ENCODE results near the gene FXYD4.

The FXYD4 gene

GRCh38 chr10:43362191-43362839 is 9.1 kb upstream of the FXYD4 start:
- no peaks in the 10 kb centered on the region for H3K9me3 ChIP-seq (ENCODE audit: control insufficient read depth, insufficient read depth, low read length)
- peak overlapping the region; percentile 86 for H3K4me3 ChIP-seq (ENCODE audit: low read depth, low read length)
- peak overlapping the region; percentile 73 for H3K9ac ChIP-seq (ENCODE audit: low read depth, low read length)

DNA sequence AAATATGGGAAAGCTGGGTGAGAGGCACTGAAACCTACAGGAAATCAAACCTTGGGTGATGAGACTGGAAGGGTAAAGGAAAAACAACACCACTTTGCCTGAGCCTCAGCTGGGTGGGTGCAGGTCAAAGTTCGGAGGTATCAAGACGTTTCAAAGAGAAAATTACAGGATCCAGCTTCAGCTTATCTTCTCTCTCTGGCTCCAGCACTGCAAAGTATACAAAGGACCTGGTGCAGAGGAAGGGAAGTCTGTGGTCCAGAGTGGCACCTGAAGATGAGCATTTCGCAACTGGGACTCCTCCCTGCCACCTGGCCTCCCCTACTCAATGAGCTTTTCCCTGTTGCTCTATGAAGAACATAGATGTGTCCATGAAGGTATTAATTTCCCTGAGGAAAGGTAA is 6.4 kb upstream of the FXYD4 start:
- peaks cover 4% of the 10 kb centered on the region for H3K4me1 ChIP-seq (ENCODE audit: control insufficient read depth, insufficient read depth, low read length)
- H3K4me3 ChIP-seq (ENCODE audit: low read depth, low read length), result no peak overlapping the region
- no peak overlapping the region for H3K9ac ChIP-seq (ENCODE audit: low read depth, low read length)
- no peaks in the 10 kb centered on the region for H3K9me3 ChIP-seq (ENCODE audit: control insufficient read depth, insufficient read depth, low read length)
- H3K36me3 ChIP-seq (ENCODE audit: control insufficient read depth, insufficient read depth, low read length), result no peaks in the 10 kb centered on the region
- peaks cover 7% of the 10 kb centered on the region for H3K27me3 ChIP-seq (ENCODE audit: control insufficient read depth, insufficient read depth, low read length)

More at GRCh38 chr10:43362191-43362839, 9.1 kb upstream of the FXYD4 start:
- H3K27me3 ChIP-seq (ENCODE audit: control insufficient read depth, insufficient read depth, low read length), result peaks cover 7% of the 10 kb centered on the region
- peaks cover 4% of the 10 kb centered on the region for H3K4me1 ChIP-seq (ENCODE audit: control insufficient read depth, insufficient read depth, low read length)
- no peaks in the 10 kb centered on the region for H3K36me3 ChIP-seq (ENCODE audit: control insufficient read depth, insufficient read depth, low read length)

DNA sequence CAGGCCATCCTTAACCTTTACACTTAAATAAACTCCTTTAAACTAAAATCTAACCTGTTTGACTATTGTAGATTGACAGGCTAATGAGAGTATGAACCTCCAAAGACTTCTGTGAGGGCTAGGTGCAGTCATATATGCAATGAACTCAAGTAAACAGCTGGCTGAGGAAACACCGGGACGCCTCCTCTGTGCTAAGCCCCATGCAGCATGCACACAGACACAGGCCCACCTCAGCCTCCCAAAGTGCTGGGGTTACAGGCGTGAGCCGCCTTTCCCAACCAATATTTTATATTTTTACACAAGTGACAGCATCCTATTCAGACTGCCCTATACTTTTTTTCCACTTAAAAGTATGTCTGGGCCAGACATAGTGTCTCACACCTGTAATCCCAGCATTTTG is 1.5 kb upstream of the FXYD4 start:
- H3K4me1 ChIP-seq (ENCODE audit: control insufficient read depth, insufficient read depth, low read length), result peaks cover 2% of the 10 kb centered on the region
- H3K36me3 ChIP-seq (ENCODE audit: control insufficient read depth, insufficient read depth, low read length), result no peaks in the 10 kb centered on the region
- peaks cover 5% of the 10 kb centered on the region for H3K27me3 ChIP-seq (ENCODE audit: control insufficient read depth, insufficient read depth, low read length)
- H3K9ac ChIP-seq (ENCODE audit: low read depth, low read length), result no peak overlapping the region
- H3K9me3 ChIP-seq (ENCODE audit: control insufficient read depth, insufficient read depth, low read length), result no peaks in the 10 kb centered on the region
- H3K4me3 ChIP-seq (ENCODE audit: low read depth, low read length), result no peak overlapping the region

DNA sequence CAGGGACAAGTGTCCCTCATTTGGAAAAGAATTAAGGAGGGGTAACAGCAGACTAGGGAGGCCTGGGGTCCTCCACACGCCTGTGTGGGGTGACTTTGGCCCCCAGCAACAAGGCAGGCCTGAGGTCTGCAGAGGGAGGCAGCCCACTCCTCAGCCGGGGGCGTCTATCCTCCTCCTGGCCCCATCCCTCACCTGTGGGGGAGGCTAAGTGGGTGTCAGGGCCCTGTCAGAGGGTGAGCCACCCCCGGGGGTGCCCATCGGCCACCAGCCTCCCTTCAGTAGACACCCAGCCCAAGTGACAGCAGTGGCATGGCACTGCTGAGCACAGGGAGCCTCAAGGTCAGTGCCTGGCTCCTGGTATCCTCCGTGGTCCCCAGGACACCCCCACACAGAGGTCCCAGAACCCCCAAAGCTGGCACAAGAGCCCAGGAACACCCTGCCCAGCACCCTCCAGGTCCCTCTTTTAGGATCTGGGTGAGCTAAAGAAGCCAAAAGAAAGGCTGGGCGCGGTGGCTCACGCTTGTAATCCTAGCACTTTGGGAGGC is 693 bp upstream of the FXYD4 start:
- H3K36me3 ChIP-seq (ENCODE audit: control insufficient read depth, insufficient read depth, low read length), result no peaks in the 10 kb centered on the region
- no peak overlapping the region for H3K9ac ChIP-seq (ENCODE audit: low read depth, low read length)
- no peaks in the 10 kb centered on the region for H3K9me3 ChIP-seq (ENCODE audit: control insufficient read depth, insufficient read depth, low read length)
- H3K4me1 ChIP-seq (ENCODE audit: control insufficient read depth, insufficient read depth, low read length), result peaks cover 2% of the 10 kb centered on the region
- no peak overlapping the region for H3K4me3 ChIP-seq (ENCODE audit: low read depth, low read length)
- H3K27me3 ChIP-seq (ENCODE audit: control insufficient read depth, insufficient read depth, low read length), result no peaks in the 10 kb centered on the region

DNA sequence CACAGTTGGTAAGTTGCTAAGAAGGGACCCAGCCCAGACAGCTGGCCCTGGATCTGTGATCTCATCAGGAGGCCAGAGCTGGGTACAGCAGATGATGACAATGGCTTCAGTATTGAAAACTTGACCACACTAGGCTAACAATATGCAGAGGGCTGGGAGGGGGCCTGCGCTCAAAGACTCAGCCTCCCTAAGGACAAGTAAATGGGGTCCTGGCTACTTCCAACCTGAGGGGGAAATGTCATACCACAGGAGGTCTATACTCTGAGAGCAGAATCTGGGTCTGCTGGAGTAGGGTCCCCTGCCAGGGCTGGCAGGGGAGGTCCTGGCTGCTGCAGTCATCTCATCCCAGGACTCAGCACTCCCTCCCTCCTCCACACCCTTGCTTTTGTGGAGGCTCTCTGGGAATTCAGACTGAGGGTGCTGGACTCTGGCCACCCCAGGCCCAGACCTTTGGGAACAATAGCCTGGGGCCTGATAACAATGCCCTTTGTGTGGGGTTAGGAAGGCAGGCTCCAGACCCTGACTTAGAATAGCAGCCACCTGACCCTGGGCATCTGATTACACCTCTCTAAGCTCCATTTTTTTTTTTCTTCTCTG is 1.4 kb downstream of the FXYD4 start:
- H3K27me3 ChIP-seq (ENCODE audit: control insufficient read depth, insufficient read depth, low read length), result no peaks in the 10 kb centered on the region

DNA sequence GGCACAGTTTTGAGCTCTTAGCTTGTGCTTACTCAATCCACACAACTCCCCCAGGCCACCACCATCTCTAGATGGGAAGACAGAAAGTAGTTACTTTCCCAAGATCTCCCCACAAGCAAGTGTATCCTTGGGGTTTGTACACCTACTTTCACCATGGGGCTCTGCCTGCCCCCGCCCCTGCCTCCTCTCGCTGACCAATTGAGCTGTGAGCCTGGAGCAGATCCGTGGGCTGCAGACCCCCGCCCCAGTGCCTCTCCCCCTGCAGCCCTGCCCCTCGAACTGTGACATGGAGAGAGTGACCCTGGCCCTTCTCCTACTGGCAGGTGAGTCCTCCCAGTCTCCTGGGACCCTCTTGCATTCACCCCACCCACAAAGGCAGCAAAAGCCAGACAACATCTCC is 2.0 kb downstream of the FXYD4 start:
- Histone ChIP-seq H3K9me3 (ENCODE audit: control insufficient read depth, insufficient read depth, low read length) (no peaks in the 10 kb centered on the region), H3K36me3 (ENCODE audit: control insufficient read depth, insufficient read depth, low read length) (no peaks in the 10 kb centered on the region), H3K9ac (ENCODE audit: low read depth, low read length) (no peak overlapping the region), H3K4me3 (ENCODE audit: low read depth, low read length) (no peak overlapping the region), H3K27me3 (ENCODE audit: control insufficient read depth, insufficient read depth, low read length) (no peaks in the 10 kb centered on the region), H3K4me1 (ENCODE audit: control insufficient read depth, insufficient read depth, low read length) (peaks cover 11% of the 10 kb centered on the region)

More for the DNA sequence above, 1.4 kb downstream of the FXYD4 start:
- no peaks in the 10 kb centered on the region for H3K36me3 ChIP-seq (ENCODE audit: control insufficient read depth, insufficient read depth, low read length)
- no peak overlapping the region for H3K4me3 ChIP-seq (ENCODE audit: low read depth, low read length)
- H3K4me1 ChIP-seq (ENCODE audit: control insufficient read depth, insufficient read depth, low read length), result peaks cover 11% of the 10 kb centered on the region
- H3K9ac ChIP-seq (ENCODE audit: low read depth, low read length), result peak overlapping the region; percentile 12
- H3K9me3 ChIP-seq (ENCODE audit: control insufficient read depth, insufficient read depth, low read length), result no peaks in the 10 kb centered on the region

DNA sequence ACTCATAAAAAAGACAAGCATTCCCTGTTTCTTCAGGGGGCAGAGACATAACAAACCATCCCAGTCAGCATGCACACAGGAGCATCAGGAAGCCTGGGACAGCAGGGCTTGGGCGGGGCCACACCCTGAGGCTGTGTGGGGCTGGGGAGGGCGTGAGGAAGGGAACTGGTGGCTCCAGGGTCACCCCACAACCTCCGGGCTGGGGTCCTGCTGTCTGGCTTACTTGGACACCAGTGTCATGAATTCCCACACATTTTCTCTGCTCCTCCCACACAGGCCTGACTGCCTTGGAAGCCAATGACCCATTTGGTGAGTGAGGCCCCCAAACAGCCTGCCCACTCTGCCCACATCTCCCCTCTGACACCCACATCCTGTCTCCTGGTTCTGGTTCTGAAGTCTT is 2.8 kb downstream of the FXYD4 start:
- Histone ChIP-seq H3K9me3 (ENCODE audit: control insufficient read depth, insufficient read depth, low read length) (no peaks in the 10 kb centered on the region), H3K9ac (ENCODE audit: low read depth, low read length) (no peak overlapping the region), H3K27me3 (ENCODE audit: control insufficient read depth, insufficient read depth, low read length) (no peaks in the 10 kb centered on the region), H3K36me3 (ENCODE audit: control insufficient read depth, insufficient read depth, low read length) (no peaks in the 10 kb centered on the region), H3K4me1 (ENCODE audit: control insufficient read depth, insufficient read depth, low read length) (peaks cover 11% of the 10 kb centered on the region), H3K4me3 (ENCODE audit: low read depth, low read length) (no peak overlapping the region)

DNA sequence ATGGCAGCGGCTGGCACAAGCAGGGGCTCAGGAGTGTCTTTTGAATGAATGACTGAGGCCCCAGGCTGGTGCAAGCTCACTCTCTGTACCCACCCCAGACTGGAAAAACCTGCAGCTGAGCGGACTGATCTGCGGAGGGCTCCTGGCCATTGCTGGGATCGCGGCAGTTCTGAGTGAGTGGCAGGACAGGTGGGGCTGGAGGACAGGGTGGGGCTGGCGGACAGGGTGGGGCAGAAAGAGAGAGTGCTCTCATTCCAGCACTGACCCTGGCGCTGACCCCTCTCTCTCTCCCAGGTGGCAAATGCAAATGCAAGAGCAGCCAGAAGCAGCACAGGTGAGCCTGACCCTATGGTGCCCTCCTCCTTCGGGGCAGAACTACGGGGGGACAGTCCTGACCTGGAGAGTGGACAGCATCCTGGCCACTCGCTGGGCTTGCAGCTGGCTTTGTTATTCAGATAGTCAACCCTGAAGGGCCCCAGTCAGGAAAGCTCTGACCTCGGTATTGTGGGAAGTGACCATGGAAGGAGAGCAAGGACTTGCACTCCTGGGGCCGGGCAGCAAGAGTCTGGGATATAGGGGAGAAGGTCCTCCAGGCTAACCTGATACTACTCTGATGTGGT is 4.1 kb downstream of the FXYD4 start:
- H3K4me1 ChIP-seq (ENCODE audit: control insufficient read depth, insufficient read depth, low read length), result peaks cover 11% of the 10 kb centered on the region
- no peak overlapping the region for H3K4me3 ChIP-seq (ENCODE audit: low read depth, low read length)
- no peaks in the 10 kb centered on the region for H3K36me3 ChIP-seq (ENCODE audit: control insufficient read depth, insufficient read depth, low read length)
- H3K9me3 ChIP-seq (ENCODE audit: control insufficient read depth, insufficient read depth, low read length), result no peaks in the 10 kb centered on the region
- H3K27me3 ChIP-seq (ENCODE audit: control insufficient read depth, insufficient read depth, low read length), result no peaks in the 10 kb centered on the region
- H3K9ac ChIP-seq (ENCODE audit: low read depth, low read length), result no peak overlapping the region

DNA sequence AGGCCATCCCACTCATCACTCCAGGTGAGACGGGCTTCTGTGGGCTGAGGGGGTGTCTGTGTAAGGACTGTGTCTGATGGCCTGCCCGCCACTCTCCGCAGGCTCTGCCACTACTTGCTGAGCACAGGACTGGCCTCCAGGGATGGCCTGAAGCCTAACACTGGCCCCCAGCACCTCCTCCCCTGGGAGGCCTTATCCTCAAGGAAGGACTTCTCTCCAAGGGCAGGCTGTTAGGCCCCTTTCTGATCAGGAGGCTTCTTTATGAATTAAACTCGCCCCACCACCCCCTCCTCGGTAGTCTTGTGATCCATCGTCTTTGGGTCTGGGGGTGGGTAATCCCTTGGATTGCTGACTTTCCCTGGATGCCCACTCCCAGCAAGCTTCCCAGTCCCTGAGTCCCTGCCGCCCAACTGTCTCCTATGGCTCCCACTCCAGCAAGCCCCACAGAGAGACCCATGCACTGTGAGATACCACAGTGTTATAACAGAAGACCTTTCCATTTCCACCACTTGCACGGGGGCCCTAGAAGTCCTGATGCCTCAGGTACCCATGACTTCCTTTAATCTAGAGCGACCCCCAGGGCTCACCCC is 4.7 kb downstream of the FXYD4 start:
- Histone ChIP-seq H3K4me1 (ENCODE audit: control insufficient read depth, insufficient read depth, low read length) (peaks cover 11% of the 10 kb centered on the region), H3K27me3 (ENCODE audit: control insufficient read depth, insufficient read depth, low read length) (no peaks in the 10 kb centered on the region), H3K9me3 (ENCODE audit: control insufficient read depth, insufficient read depth, low read length) (no peaks in the 10 kb centered on the region), H3K9ac (ENCODE audit: low read depth, low read length) (no peak overlapping the region), H3K36me3 (ENCODE audit: control insufficient read depth, insufficient read depth, low read length) (no peaks in the 10 kb centered on the region), H3K4me3 (ENCODE audit: low read depth, low read length) (no peak overlapping the region)

DNA sequence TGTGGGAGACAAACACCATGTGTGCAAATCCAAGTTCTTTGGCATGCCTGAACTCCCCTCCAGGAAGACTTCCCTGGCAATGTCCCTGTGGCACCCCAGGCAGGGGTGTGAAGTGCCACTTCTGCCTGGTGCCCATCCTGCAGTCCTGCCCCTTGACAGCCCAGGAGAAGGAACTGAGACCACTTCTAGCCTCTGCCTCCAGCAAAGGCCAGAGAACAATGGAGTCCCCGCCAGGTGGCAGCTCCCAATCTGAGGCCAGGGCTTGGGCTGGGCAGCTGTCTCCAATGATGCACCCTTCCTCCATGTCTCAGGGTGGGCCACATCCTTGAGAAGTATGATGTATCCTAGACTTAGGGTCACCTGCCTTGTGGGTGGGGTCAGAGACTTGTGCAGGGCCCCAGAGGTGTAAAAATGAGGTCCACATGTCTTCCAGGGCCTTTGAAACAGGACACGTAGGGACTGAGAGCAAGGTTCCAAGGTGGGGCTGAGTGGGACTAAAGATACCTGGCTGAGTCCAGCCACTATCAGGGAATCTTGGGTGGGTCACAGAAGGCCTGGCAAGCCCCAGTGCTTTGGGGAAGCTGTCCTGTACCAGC is 5.5 kb downstream of the FXYD4 start:
- peaks cover 11% of the 10 kb centered on the region for H3K4me1 ChIP-seq (ENCODE audit: control insufficient read depth, insufficient read depth, low read length)
- H3K9me3 ChIP-seq (ENCODE audit: control insufficient read depth, insufficient read depth, low read length), result no peaks in the 10 kb centered on the region
- H3K4me3 ChIP-seq (ENCODE audit: low read depth, low read length), result no peak overlapping the region
- H3K27me3 ChIP-seq (ENCODE audit: control insufficient read depth, insufficient read depth, low read length), result no peaks in the 10 kb centered on the region
- H3K36me3 ChIP-seq (ENCODE audit: control insufficient read depth, insufficient read depth, low read length), result no peaks in the 10 kb centered on the region
- no peak overlapping the region for H3K9ac ChIP-seq (ENCODE audit: low read depth, low read length)

DNA sequence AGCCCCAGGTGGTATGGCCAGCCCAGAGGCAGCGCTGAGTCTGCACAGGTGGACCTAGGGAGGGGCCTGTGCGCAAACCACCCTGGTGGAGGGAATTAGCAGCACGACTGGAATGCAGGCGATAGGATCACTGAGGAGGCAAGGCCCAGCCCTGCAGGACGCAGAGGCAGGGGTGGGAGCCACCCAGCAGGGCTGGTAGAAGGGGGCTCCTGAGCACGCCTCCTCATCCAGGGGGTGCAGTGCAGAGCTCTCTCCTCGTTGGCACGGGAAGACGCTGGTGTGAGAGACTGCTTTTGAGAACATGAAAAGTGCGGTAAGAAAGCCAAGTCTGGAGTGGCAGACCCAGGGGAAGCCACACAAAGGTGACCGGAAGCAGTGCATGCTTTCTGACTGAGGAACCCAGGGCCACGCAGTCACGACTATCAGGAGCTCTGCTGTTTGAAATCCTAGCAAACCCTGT is 6.0 kb downstream of the FXYD4 start:
- H3K4me1 ChIP-seq (ENCODE audit: control insufficient read depth, insufficient read depth, low read length), result peaks cover 11% of the 10 kb centered on the region
- H3K9ac ChIP-seq (ENCODE audit: low read depth, low read length), result no peak overlapping the region
- no peaks in the 10 kb centered on the region for H3K36me3 ChIP-seq (ENCODE audit: control insufficient read depth, insufficient read depth, low read length)
- H3K4me3 ChIP-seq (ENCODE audit: low read depth, low read length), result no peak overlapping the region
- H3K27me3 ChIP-seq (ENCODE audit: control insufficient read depth, insufficient read depth, low read length), result no peaks in the 10 kb centered on the region
- no peaks in the 10 kb centered on the region for H3K9me3 ChIP-seq (ENCODE audit: control insufficient read depth, insufficient read depth, low read length)
